DMS53 treated with DMSO at 0.1 percent for 48 hours (cell line): ENCODE results near the gene AP5B1.

Source experiments
- DNase-seq: peaks from one replicate; lab custom pipeline; 2025; ENCODE audit not compliant: unreplicated experiment; lab: John Stamatoyannopoulos, UW

Gene AP5B1

DNA sequence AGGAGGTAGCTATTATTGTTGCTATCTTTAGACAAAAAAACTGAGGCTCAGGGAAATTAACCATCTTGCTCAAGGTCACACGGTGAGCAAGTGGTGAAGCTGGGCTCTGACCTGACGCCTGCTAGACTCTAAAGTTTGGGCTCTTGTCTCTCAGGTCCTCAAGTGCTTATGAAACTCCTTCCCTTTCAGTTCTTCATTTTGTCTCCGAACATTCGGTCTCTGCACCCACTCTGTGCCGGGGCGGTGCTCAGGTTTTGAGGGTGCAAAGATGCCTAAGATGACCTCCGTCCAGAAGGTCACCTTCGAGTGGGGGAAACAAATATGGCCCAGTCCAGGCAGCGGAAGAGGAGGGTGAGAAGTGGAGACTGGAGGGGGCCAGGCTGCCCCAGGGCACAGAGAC is 22.1 kb upstream of the AP5B1 start:
- no peak for DNase-seq

DNA sequence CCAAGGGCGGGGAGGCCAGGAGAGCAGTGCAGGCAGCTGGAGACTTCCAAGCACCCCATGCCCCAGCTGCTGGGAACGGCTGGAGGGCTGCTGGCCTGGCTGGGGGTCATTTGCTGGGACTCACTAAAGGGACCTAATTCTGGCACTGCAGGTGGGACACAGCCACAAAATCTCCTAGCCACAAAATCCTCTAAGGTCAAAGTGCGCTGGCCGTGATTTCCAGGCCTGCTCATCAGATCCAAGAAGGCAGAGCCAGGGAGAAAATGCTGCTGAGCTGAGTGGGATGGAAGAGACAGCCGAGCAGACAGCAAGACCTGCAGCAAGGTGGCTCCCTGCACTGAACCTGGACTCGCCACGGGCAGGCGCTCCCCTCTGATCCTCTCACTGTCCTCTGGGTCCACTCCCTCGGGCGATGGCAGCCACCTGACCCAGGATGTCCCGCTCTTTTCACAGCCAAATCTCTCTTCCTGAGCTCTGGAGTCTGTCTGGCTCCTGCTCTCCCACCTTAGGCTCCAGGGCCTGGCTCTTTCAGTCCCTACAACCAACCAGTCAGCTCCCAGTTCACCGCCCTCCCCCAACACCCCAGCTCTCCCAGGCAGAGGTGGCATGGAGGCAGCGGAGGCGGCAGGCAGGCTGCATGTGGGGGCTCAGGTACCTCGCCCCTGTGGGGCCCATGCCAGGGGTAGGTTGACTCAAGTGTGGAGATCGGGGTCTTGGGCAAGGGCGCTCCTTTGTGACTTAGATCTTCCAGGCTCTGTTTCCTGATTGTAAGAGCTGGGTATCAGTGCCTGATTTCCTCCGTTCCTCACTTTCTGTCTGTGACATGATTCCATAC is 20.6 kb upstream of the AP5B1 start:
- DNase-seq, result no peak

GRCh38 chr11:65798882-65799281 is 18.1 kb upstream of the AP5B1 start:
- no peak for DNase-seq

GRCh38 chr11:65797711-65798110 is 16.9 kb upstream of the AP5B1 start:
- DNase-seq, result no peak

DNA sequence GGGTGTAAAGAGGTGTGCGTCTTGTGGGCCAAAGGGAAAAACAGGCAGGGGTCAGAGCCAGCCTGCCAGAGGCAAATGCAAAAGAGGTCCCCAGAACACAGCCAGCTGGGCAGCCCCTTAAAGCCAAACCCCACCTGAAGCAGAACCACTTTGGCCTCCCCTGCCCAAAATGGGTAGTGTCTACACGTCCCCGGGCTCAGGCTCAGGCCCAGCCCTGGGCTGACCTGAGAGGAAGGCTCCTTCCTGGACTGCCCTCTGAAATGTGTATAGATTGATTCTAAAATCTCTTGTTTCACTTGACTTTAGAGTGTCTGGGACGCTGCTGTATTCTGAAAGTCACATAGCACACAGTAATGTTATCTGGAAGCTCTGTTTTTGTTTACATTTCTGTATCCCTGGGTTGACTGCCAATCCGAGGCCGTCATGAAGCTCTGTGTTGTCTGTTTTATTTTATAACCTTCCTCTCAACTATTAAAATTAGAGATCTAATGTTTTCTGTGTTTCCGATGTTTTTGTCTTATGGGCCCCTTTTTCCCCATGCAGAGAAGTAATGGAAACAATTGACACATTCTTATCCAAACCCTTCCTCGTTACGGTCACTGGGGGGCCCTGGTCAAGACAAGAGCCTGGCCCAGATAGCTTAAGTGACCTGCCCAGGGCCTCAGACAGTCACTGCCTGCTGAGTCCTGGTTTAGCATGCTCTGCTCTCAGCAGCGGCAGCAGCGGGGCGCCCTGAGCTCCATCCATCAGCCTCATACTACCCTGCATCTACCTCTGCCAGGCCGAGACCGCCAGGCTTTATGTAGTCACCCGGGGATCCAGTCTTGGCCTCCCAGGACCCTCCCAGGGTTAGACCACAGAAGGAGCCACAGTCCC is 16.2 kb upstream of the AP5B1 start:
- DNase-seq, result no peak

DNA sequence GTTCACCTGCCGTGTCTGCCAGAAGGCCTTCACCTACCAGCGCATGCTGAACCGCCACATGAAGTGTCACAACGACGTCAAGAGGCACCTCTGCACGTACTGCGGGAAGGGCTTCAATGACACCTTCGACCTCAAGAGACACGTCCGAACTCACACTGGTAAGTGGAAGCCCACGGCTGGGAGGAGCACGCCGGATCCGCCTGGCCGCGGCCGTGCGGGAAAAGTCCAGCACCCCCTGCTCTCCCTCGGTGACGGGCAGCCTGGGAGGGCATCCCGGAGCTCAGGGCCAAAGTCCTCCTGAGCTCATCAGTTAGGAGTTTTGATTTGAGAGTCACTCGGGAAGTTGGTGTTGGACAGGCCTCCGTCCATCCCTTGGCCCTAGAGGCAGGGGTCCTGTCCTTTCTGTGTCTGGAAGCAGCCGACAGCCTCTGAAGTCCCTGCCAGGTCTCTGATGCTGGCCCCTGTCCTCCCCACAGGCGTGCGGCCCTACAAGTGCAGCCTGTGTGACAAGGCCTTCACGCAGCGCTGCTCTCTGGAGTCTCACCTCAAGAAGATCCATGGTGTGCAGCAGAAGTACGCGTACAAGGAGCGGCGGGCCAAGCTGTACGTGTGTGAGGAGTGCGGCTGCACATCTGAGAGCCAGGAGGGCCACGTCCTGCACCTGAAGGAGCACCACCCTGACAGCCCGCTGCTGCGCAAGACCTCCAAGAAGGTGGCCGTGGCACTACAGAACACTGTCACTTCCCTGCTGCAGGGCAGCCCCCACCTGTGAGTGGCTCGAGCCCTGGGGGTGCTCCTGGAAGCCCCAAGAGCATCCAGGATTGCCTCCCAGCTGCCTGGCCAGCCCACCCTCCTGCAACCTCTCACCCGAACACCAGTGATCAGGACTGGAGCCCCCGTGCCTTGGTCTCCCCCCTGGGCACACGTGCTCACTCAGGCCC is 14.1 kb upstream of the AP5B1 start:
- no peak for DNase-seq

DNA sequence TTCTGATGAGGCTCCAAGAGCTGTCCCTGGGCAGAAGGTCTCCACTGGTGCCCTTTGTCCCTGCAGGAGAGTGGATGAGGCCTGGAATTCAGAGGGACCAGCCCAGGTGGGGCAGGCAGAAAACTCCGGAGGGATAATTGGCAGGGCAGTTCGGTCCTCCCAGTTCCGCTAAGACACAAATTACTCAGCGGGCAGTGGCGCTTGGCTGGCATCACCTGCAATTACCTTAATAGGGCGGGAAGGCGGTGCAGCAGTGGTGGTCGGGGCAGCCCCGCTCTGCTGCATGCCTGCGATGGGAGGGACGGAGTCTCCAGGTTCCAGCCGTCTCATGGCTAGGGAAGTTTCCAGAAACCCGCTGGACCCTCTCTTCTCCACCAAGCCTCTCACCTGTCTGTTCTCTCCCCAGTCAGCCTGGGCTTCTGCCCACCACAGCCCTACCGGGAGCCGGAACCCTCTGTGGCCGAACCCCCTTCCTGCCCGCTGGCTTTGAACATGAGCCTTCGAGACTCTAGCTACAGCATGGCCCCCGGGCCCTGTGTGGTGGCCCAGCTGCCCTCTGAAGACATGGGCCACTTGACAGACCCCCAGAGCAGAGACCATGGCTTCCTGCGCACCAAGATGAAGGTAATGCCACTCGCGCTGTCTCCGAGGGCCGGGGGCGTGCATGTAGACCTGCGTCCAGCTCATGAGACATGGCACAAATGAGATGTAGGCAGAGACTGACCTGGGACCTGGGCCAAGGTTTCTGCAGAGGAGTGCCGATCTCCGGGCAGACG is 13.0 kb upstream of the AP5B1 start:
- DNase-seq, result no peak

- no peak for DNase-seq
Measured at GRCh38 chr11:65793144-65793581, 12.4 kb upstream of the AP5B1 start.

DNA sequence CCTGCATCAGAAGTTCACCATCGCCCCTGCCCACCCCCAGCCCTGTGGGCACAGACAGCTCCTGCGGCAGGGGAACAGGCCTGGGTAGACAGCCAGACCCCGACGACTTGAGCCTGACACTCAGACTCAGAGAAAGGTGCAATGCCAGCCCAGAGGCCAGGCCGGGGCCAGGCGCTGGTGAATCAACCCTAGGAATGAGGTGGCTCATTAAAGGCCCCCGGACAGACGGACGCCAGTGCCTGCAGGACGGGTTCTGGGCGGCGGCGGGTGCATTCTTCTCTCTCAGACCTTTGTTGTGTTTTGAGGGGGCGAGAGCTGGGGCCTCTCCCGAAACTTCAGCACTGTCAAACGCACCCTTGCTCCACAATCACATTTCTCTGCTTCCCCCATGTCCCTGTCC is 11.7 kb upstream of the AP5B1 start:
- DNase-seq, result no peak

DNA sequence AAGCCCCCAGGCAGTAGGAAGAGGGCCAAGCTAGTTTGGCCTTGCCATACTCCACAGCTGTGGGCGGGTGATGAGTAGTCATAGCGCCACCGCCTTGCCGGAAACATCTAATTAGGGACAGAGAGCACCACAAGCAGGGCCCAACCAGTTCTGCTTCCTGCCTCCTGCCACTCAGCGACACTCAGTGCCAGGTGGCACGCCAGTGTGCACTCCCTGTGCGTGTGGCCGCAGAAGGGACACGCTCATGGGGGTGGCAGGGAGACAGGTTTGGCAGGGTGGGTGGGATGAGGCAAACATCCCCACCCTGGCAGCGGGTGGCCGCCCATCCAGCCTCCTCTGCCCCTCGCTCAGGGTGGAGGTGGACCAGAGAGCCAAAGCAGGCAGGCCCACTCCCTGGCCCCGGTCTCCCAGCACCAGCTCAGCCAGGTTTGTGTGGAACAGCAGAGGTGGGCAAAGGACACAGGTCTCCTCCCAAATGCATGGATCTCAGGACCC is 11.0 kb upstream of the AP5B1 start:
- peak; percentile 75 for DNase-seq

DNA sequence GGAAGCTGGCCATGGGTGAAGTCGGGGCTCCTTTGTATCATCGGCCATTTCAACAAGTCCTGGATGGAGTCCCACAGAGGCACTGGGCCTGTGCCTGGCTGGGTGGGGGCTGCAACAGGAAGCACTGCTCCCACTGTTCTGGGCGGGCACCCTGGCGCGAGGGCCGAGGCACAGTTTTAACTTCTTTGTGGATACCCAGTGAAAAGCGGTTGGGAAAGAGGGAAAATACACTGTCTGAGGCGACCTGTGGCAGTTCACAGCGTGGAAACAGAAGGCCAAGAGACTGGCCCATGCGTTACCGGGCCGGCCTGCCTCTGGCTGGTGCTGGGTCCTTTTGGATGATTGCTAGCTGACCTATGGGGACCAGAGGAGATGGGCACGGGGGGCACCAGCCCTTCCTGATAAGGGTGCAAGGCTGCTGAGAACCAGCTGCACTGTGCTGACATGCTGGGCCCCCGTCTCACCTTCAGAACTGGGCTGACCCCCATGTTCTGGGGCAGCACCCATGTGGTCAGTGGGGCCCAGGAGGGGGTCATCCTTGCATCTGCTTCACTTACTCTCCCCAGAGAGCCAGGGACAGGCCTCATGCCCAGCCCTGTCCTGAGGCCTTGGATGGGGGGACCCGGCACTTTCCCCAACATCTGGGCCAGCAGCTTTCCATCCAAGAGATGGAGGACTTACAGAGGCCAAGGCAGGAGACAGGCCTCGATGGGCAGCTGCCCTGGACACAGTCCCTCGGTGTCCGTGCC is 10.3 kb upstream of the AP5B1 start:
- DNase-seq, result no peak

DNA sequence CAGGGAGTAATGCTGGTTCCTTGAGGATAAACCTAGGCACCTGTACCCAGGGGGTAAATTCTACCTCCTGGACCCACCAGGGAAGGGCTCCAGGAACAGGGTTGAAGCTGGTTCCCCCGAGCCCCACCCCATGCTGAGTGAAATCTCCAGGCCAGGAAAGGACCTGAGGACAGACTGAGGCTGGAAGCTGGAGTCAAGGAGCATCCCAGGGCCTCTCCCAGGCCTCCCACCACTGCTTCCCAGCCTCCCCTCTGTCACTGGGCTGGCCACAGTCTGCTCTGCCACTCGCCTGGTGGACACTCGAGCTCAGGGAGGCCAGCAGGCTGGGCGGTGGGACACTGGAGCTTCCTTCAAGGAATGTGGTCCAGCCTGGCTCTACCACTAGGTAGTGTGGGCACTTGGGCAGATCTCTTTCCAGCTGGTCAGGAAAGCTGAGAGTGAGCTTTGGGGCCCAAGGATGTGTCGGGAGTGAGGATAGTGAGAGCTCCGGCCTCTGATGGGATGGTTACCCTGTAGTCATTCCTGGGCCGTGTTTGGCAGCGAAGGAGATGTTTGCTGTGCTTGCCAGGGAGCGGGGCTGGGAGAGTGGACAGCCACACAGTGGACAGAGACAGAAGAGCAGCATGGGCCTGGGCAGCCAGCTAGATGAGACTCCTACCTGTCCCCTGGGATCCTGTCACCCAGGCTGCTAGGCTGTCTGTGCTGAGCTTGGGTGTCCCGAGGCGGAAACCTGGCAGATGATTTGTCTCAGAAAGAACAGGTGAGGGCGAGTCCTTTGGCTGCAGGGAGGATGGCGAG is 9.5 kb upstream of the AP5B1 start:
- DNase-seq, result no peak

- no peak for DNase-seq
Measured at GRCh38 chr11:65789230-65790103, 8.7 kb upstream of the AP5B1 start.

DNA sequence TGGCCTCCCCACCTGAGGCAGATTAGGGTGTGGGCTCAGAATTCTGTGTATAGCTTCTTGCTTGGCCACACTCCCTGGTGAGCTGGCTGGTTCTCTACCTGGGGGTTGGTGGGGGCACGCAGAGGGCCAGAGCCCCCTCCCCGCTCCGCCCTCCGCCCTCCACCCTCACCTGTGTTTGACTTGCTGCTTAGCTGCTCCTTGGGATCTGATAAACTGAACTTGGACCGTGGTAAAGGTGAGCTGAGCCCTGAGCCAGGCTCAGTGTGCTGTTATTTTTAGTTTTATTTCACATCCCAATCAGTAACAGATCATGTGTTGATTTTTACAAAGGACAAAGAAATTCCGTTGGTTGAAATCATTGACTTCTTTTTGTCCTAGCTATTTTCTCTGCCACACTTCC is 8.0 kb upstream of the AP5B1 start:
- DNase-seq, result no peak

DNA sequence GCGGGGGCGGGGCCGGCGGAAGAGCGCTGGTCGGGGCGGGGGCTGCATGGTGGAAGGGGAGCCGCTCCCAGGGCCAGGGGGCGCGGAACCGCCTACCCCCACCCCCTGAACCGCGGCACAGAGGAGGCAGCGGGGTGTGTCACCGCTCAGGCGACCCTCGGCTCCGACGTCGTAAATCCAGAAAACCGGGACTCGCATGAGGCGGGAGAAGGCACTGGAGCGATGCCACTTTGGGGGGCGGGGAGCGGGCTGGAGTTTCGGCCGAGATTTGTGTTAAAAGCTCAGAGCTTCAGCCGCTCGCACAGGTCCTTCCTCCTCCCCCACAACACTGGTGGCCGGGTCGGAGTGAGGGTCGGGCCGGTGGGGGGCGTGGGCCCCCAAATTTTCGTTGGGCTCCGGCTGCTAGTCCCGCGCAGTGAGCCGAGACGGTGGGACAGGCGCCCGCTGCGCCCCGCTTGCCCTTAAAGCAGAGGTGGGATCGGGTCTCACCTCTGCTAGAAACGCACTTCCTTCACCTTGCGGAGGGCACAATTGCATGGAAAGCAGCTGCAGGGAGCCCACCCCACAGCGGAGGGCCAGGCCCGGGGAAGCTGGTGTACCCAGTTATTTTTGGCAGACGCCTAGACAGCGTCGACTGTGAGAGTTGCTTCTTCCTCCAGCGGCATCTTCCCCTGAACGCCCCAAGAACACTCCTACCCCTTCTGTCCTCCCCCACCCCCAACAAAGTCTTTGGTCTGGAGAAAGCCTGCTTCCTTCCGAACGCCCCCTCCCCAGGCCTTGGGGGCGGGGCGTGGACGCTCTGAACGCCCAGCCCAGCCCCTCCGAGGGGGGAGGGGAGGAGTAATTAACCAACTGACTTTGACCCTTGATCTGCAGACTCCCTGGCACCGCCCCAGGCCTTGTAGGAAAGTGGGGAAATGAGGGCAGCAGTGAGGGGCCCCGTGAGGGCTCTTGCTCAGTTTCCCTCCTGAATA is 7.2 kb upstream of the AP5B1 start:
- DNase-seq, result no peak
